DMS114 treated with DMSO at 0.1 percent for 48 hours (cell line): ENCODE results near the gene ADTRP.

Experiments used
- DNase-seq: peaks from one replicate; lab custom pipeline; 2025; ENCODE audit not compliant: unreplicated experiment; lab: John Stamatoyannopoulos, UW

ADTRP gene

GRCh38 chr6:11727998-11728961 is 50.3 kb downstream of the ADTRP start:
- DNase-seq: no peak

- DNase-seq: no peak
These were observed 51.1 kb downstream of the ADTRP start for GRCh38 chr6:11727346-11727997.

- no peak for DNase-seq
These were observed 54.3 kb downstream of the ADTRP start for GRCh38 chr6:11724286-11724685.

GRCh38 chr6:11722805-11723631 is 55.6 kb downstream of the ADTRP start:
- DNase-seq: no peak

GRCh38 chr6:11722220-11722619 is 56.4 kb downstream of the ADTRP start:
- DNase-seq: no peak

GRCh38 chr6:11718463-11718862 is 60.1 kb downstream of the ADTRP start:
- DNase-seq: no peak

- DNase-seq: no peak
These were observed 60.6 kb downstream of the ADTRP start for GRCh38 chr6:11718031-11718430.

- no peak for DNase-seq
These were observed 63.8 kb downstream of the ADTRP start for GRCh38 chr6:11714798-11715285.

- no peak for DNase-seq
These were observed 64.3 kb downstream of the ADTRP start for GRCh38 chr6:11714116-11714797.

GRCh38 chr6:11712760-11713159 is 65.8 kb downstream of the ADTRP start:
- DNase-seq: no peak

GRCh38 chr6:11711984-11712711 is 66.5 kb downstream of the ADTRP start:
- no peak for DNase-seq

- no peak for DNase-seq
These were observed 67.3 kb downstream of the ADTRP start for GRCh38 chr6:11711003-11711983.

GRCh38 chr6:11710311-11710761 is 68.3 kb downstream of the ADTRP start:
- DNase-seq: no peak

GRCh38 chr6:11706171-11706570 is 72.4 kb downstream of the ADTRP start:
- DNase-seq: no peak

- DNase-seq: no peak
These were observed 73.1 kb downstream of the ADTRP start for GRCh38 chr6:11705483-11705882.

- no peak for DNase-seq
These were observed 73.5 kb downstream of the ADTRP start for GRCh38 chr6:11705069-11705468.

GRCh38 chr6:11703725-11704124 is 74.9 kb downstream of the ADTRP start:
- DNase-seq: no peak

- DNase-seq: no peak
These were observed 76.0 kb downstream of the ADTRP start for GRCh38 chr6:11702500-11703130.
